ENCODE measurements around the gene PHF20.
"Not testable (repeated sequence)": the region's sequence is repeated elsewhere in the genome, so short reads cannot be mapped to it uniquely, and the experiment has no call there.

Gene PHF20

GRCh38 chr20:35887393-35888064 lies 115.7 kb downstream of the PHF20 start:
- TF ChIP-seq, protein P1, sequence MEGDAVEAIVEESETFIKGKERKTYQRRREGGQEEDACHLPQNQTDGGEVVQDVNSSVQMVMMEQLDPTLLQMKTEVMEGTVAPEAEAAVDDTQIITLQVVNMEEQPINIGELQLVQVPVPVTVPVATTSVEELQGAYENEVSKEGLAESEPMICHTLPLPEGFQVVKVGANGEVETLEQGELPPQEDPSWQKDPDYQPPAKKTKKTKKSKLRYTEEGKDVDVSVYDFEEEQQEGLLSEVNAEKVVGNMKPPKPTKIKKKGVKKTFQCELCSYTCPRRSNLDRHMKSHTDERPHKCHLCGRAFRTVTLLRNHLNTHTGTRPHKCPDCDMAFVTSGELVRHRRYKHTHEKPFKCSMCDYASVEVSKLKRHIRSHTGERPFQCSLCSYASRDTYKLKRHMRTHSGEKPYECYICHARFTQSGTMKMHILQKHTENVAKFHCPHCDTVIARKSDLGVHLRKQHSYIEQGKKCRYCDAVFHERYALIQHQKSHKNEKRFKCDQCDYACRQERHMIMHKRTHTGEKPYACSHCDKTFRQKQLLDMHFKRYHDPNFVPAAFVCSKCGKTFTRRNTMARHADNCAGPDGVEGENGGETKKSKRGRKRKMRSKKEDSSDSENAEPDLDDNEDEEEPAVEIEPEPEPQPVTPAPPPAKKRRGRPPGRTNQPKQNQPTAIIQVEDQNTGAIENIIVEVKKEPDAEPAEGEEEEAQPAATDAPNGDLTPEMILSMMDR (IDR thresholded peaks at IDR 0.05; ENCODE audit: insufficient read depth, low read depth, low read length, missing control alignments) = no peak
- no peak overlapping the region for H3K4me3 ChIP-seq (ENCODE audit: low read length)
- no peak for DNase-seq (ENCODE audit: low read depth)

- H3K4me3 ChIP-seq (ENCODE audit: low read length) = no peak overlapping the region
- DNase-seq (ENCODE audit: low read depth) = no peak
- TF ChIP-seq, protein P1 (IDR thresholded peaks at IDR 0.05; ENCODE audit: insufficient read depth, low read depth, low read length, missing control alignments) = no peak
These were observed 116.8 kb downstream of the PHF20 start for GRCh38 chr20:35888657-35889056.

DNA sequence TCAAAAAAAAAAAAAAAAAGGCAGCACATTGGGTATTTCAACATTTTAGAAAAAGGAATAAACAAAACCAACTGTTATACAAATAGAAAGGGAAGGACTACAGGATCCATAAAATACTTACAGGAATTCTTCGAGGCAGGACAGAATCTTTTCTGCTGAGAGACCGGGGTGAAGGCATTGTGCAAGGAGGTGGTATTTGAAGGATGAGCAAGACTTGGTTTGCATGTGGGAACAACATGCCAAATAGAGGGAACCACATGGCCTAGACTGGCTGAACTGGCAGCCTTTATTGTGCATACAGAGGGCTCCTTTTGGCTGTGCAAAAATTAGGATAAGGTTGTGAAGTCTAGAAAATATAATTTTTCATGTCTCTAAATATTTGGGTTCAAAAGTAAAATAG lies 119.6 kb downstream of the PHF20 start:
- TF ChIP-seq, protein P1 (IDR thresholded peaks at IDR 0.05; ENCODE audit: insufficient read depth, low read depth, low read length, missing control alignments) = no peak
- peak; percentile 43 for DNase-seq (ENCODE audit: low read depth)
- no peak overlapping the region for H3K4me3 ChIP-seq (ENCODE audit: low read length)

- H3K4me3 ChIP-seq (ENCODE audit: low read length) = no peak overlapping the region
- TF ChIP-seq, protein P1 (IDR thresholded peaks at IDR 0.05; ENCODE audit: insufficient read depth, low read depth, low read length, missing control alignments) = no peak
- DNase-seq (ENCODE audit: low read depth) = no peak
These were observed 121.1 kb downstream of the PHF20 start for GRCh38 chr20:35892871-35893270.

- TF ChIP-seq, protein P1 (IDR thresholded peaks at IDR 0.05; ENCODE audit: insufficient read depth, low read depth, low read length, missing control alignments) = no peak
- DNase-seq (ENCODE audit: low read depth) = no peak
- H3K4me3 ChIP-seq (ENCODE audit: low read length) = no peak overlapping the region
These were observed 122.1 kb downstream of the PHF20 start for GRCh38 chr20:35893942-35894341.

DNA sequence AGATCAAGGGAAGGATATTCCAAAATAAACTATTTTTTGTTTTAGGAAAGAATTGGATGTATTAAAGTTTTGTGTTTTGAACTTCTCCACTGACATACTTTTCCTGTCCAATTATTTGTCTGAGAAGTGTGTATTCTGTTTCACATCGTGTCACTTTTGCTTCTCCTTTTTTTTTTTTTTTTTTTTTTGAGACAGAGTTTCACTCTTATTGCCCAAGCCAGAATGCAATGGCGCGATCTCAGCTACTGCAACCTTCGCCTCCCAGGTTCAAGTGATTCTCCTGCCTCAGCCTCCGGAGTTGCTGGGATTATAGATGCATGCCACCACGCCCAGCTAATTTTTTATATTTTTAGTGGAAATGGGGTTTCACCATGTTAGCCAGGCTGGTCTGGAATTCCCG lies 123.7 kb downstream of the PHF20 start:
- not testable (repeated sequence) for DNase-seq (ENCODE audit: low read depth); H3K4me3 ChIP-seq (ENCODE audit: low read length)

- no peak overlapping the region for H3K4me3 ChIP-seq (ENCODE audit: low read length)
- DNase-seq (ENCODE audit: low read depth) = no peak
- TF ChIP-seq, protein P1 (IDR thresholded peaks at IDR 0.05; ENCODE audit: insufficient read depth, low read depth, low read length, missing control alignments) = no peak
These were observed 127.2 kb downstream of the PHF20 start for GRCh38 chr20:35899064-35899463.

- DNase-seq (ENCODE audit: low read depth) = not testable (repeated sequence)
These were observed 129.4 kb downstream of the PHF20 start for GRCh38 chr20:35901230-35901629.

More at GRCh38 chr20:35901230-35901629, 129.4 kb downstream of the PHF20 start:
- not testable (repeated sequence) for H3K4me3 ChIP-seq (ENCODE audit: low read length)
